ENCODE results near the gene UQCRFS1.
"Not testable (repeated sequence)": the region's sequence is repeated elsewhere in the genome, so short reads cannot be mapped to it uniquely, and the experiment has no call there.

Gene UQCRFS1

GRCh38 chr19:29212356-29212647, 649 bp downstream of the UQCRFS1 start:
- no peak for DNase-seq

GRCh38 chr19:29211562-29212355, 1.2 kb downstream of the UQCRFS1 start:
- DNase-seq = no peak

GRCh38 chr19:29211041-29211440, 1.9 kb downstream of the UQCRFS1 start:
- DNase-seq = not testable (repeated sequence)

- DNase-seq = not testable (repeated sequence)
Observed at GRCh38 chr19:29210502-29210901, 2.4 kb downstream of the UQCRFS1 start.

GRCh38 chr19:29207403-29208187, 5.4 kb downstream of the UQCRFS1 start:
- not testable (repeated sequence) for DNase-seq

- no peak for DNase-seq
Observed at GRCh38 chr19:29206453-29206852, 6.5 kb downstream of the UQCRFS1 start.

- no peak for DNase-seq
Observed at GRCh38 chr19:29202281-29202680, 10.7 kb downstream of the UQCRFS1 start.

- no peak for DNase-seq
Observed at GRCh38 chr19:29201855-29202254, 11.1 kb downstream of the UQCRFS1 start.

- DNase-seq = no peak
Observed at GRCh38 chr19:29194658-29195057, 18.3 kb downstream of the UQCRFS1 start.

GRCh38 chr19:29193155-29193554, 19.8 kb downstream of the UQCRFS1 start:
- no peak for DNase-seq

- DNase-seq = no peak
Observed at GRCh38 chr19:29191005-29191404, 21.9 kb downstream of the UQCRFS1 start.

- no peak for DNase-seq
Observed at GRCh38 chr19:29189033-29189360, 24.0 kb downstream of the UQCRFS1 start.

- DNase-seq = no peak
Observed at GRCh38 chr19:29188289-29189032, 24.5 kb downstream of the UQCRFS1 start.

GRCh38 chr19:29187676-29188075, 25.3 kb downstream of the UQCRFS1 start:
- DNase-seq = no peak

- no peak for DNase-seq
Observed at GRCh38 chr19:29185427-29185826, 27.5 kb downstream of the UQCRFS1 start.

- DNase-seq = no peak
Observed at GRCh38 chr19:29176981-29177754, 35.8 kb downstream of the UQCRFS1 start.

GRCh38 chr19:29173896-29174295, 39.1 kb downstream of the UQCRFS1 start:
- no peak for DNase-seq

GRCh38 chr19:29172302-29172701, 40.6 kb downstream of the UQCRFS1 start:
- DNase-seq = no peak

GRCh38 chr19:29171525-29171924, 41.4 kb downstream of the UQCRFS1 start:
- DNase-seq = no peak

GRCh38 chr19:29170554-29170953, 42.4 kb downstream of the UQCRFS1 start:
- no peak for DNase-seq

GRCh38 chr19:29162694-29163093, 50.3 kb downstream of the UQCRFS1 start:
- no peak for DNase-seq

GRCh38 chr19:29155683-29156082, 57.3 kb downstream of the UQCRFS1 start:
- no peak for DNase-seq

Measured in NCI-H510A (cell line).